Measurements from ENCODE around the gene FRY.

DNA sequence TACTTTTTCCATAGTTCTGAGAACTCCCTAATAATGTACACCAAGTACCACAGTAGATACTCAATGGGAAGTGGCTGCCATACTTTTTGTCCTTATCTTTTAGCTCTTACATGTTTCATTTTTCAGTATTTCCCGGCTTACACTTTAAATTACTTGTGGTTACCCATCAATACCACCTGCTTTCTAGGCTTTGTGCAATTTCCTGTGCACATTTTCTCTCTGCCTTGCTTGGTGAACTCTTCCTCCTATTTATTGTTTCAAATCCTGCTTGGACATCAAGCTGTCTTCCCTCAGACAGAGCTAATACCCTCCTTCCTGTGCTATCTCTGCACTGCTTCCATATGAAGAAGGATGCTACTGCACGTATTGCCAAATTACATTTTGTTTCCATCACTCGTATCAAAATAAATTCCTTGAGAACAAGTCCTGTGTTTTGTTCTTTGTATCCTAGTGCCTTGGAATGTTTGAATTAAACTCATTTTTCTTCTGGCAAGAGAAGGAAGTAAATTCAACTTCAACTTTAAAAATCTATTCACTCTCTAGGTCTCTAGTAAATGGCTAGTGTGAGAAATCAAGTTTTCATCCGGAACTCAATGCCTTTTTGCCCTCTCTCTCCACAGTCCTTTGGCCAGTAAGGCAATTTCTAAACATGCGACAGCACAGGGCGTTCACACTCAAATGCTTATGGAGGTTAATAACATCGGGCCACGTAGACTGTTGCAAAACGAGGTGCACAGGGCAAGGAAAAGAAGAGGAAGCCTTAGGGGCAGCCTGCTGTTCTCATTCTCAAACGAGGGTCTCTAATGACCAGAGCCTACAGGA lies 277.9 kb downstream of the FRY start:
- no peak for TF ChIP-seq POLR2A (IDR thresholded peaks at IDR 0.05)
- no peak for TF ChIP-seq CTCF (IDR thresholded peaks at IDR 0.05 in 8 of 11, conservative IDR thresholded peaks at IDR 0.05 in 3 of 11)
